SK-N-SH (cell line): ENCODE results near the gene GALNT14. TPM values are rescaled to one million over a fixed set of nuclear protein-coding genes. Genes with fewer than 3 reads are reported as not detected.

Source experiments
- CTCF ChIA-PET: fragments of 300-600, 350-600 bp; formaldehyde crosslinking; extraction: SDS; loops from one replicate; lab custom pipeline; 2021; lab: Yijun Ruan, JAX
- POLR2A ChIA-PET: fragments of 350-600 bp; sonication (Branson Sonifier 250); formaldehyde crosslinking; extraction: SDS; loops from one replicate; lab custom pipeline; 2020; ENCODE audit warnings: antibody characterized with exemption, inconsistent platforms; lab: Yijun Ruan, JAX
- DNase-seq: peaks from one replicate; pipeline ENCODE4 v3.0.0; 2012
- H2AFZ ChIP-seq: fragments of 200-600 bp; sonication (generic); 2 replicates; pipeline ENCODE4 v1.8.1; 2016; ENCODE audit warnings: antibody characterized with exemption, mild to moderate bottlenecking, low read depth
- H3F3A ChIP-seq: fragments of 200-600 bp; sonication (generic); replicated peaks from 2 replicates; pipeline ENCODE3; 2016; ENCODE audit warnings: antibody characterized with exemption, mild to moderate bottlenecking; ENCODE audit not compliant: insufficient read depth
- H3K27ac ChIP-seq, 2 experiments: fragments of 200-500 bp in 1 of 2; fragments of 200-600 bp in 1 of 2; sonication (Bioruptor generic) in 1 of 2; sonication (generic), shearing (Covaris generic) in 1 of 2; 2 replicates each; pipeline versions ENCODE4 v1.5.1 to v1.6.1; 2014 to 2016; ENCODE audit warnings: low read depth in 2 of 2, inconsistent platforms in 1 of 2, low read length in 1 of 2, mild to moderate bottlenecking in 1 of 2, mixed read lengths in 1 of 2
- H3K27me3 ChIP-seq: fragments of 200-600 bp; sonication (generic), shearing (Covaris generic); 2 replicates; pipeline ENCODE4 v1.6.1; 2016; ENCODE audit warnings: mixed run types; ENCODE audit not compliant: insufficient read depth
- H3K36me3 ChIP-seq, 2 experiments: fragments of 200-500 bp in 1 of 2; fragments of 200-600 bp in 1 of 2; sonication (Bioruptor generic) in 1 of 2; sonication (generic) in 1 of 2; replicated peaks in 1 of 2; 2 replicates each; pipeline versions ENCODE3 to v1.5.1; 2014 to 2016; ENCODE audit warnings: low read length in 1 of 2, mild to moderate bottlenecking in 1 of 2; ENCODE audit not compliant: insufficient read depth in 2 of 2, control insufficient read depth in 1 of 2
- H3K4me1 ChIP-seq, 2 experiments: fragments of 200-500 bp in 1 of 2; fragments of 200-600 bp in 1 of 2; sonication (Bioruptor generic) in 1 of 2; sonication (generic), shearing (Covaris generic) in 1 of 2; 2 replicates each; pipeline versions ENCODE4 v1.5.1 to v1.6.1; 2014 to 2016; ENCODE audit warnings: low read depth in 1 of 2, low read length in 1 of 2, mixed run types in 1 of 2; ENCODE audit not compliant: insufficient read depth in 2 of 2, control insufficient read depth in 1 of 2
- H3K4me2 ChIP-seq: fragments of 200-600 bp; sonication (generic), shearing (Covaris generic); 2 replicates; pipeline ENCODE4 v1.6.1; 2017; ENCODE audit warnings: mixed run types
- H3K4me3 ChIP-seq, 2 experiments: fragments of 200-500 bp in 1 of 2; fragments of 200-600 bp in 1 of 2; sonication (Bioruptor generic) in 1 of 2; sonication (generic), shearing (Covaris generic) in 1 of 2; 2 replicates each; pipeline versions ENCODE4 v1.5.1 to v1.8.1; 2014 to 2016; ENCODE audit warnings: low read depth in 2 of 2, inconsistent platforms in 1 of 2, low read length in 1 of 2, mild to moderate bottlenecking in 1 of 2, mixed read lengths in 1 of 2, moderate library complexity in 1 of 2
- H3K79me2 ChIP-seq: fragments of 200-600 bp; sonication (generic); 2 replicates; pipeline ENCODE4 v1.8.1; 2017; ENCODE audit warnings: mild to moderate bottlenecking; ENCODE audit not compliant: insufficient read depth
- H3K9ac ChIP-seq: fragments of 200-600 bp; sonication (generic); 2 replicates; pipeline ENCODE4 v1.6.1; 2017; ENCODE audit warnings: mixed run types
- H3K9me2 ChIP-seq: fragments of 200-600 bp; sonication (generic); 2 replicates; pipeline ENCODE4 v1.6.1; 2017; ENCODE audit warnings: mixed run types
- H3K9me3 ChIP-seq: fragments of 200-600 bp; sonication (generic); 2 replicates; pipeline ENCODE4 v1.6.1; 2017; ENCODE audit warnings: mixed run types, mild to moderate bottlenecking, moderate library complexity
- H4K20me1 ChIP-seq: fragments of 200-600 bp; sonication (generic); 2 replicates; pipeline ENCODE4 v1.6.1; 2017; ENCODE audit warnings: mild to moderate bottlenecking, mixed run types; ENCODE audit not compliant: insufficient read depth
- GATA2 ChIP-seq: sonication (generic); formaldehyde crosslinking; IDR thresholded peaks from 2 replicates; pipeline ENCODE4 v1.5.0; 2020; ENCODE audit warnings: mild to moderate bottlenecking, missing genetic modification reagents
- MEF2A ChIP-seq: IDR thresholded peaks from 2 replicates; pipeline ENCODE4 v1.4.0; 2012; ENCODE audit warnings: low read depth, borderline replicate concordance
- MXI1 ChIP-seq: IDR thresholded peaks from 2 replicates; pipeline ENCODE4 v1.6.1; 2012; ENCODE audit warnings: mild to moderate bottlenecking, low read depth, low read length, improper control_type of control experiment
- NFIC ChIP-seq: IDR thresholded peaks from 2 replicates; pipeline ENCODE4 v1.4.0; 2012; ENCODE audit warnings: borderline replicate concordance
- RAD21 ChIP-seq: IDR thresholded peaks from 2 replicates; pipeline ENCODE4 v1.6.1; 2012; ENCODE audit warnings: mild to moderate bottlenecking, low read length
- RCOR1 ChIP-seq: fragments of 150-350 bp; IDR thresholded peaks from 2 replicates; pipeline ENCODE4 v1.6.1; 2017; ENCODE audit warnings: antibody characterized with exemption, low read length
- RFX5 ChIP-seq: IDR thresholded peaks from 2 replicates; pipeline ENCODE4 v1.6.1; 2012; ENCODE audit warnings: mild to moderate bottlenecking, improper control_type of control experiment, low read length
- SIN3A ChIP-seq: IDR thresholded peaks from 2 replicates; pipeline ENCODE4 v1.6.1; 2012; ENCODE audit warnings: low read depth, mild to moderate bottlenecking, low read length, moderate library complexity, borderline replicate concordance
- TAF1 ChIP-seq: IDR thresholded peaks from 2 replicates; pipeline ENCODE4 v1.6.1; 2012; ENCODE audit warnings: low read depth, mild to moderate bottlenecking, low read length, moderate library complexity, borderline replicate concordance
- WGBS: methylation state at CpG from one replicate; pipeline ENCODE4 v1.1.6; 2017; ENCODE audit warnings: low lambda C conversion rate; 5-methylcytosine and 5-hydroxymethylcytosine counted together
- polyA plus RNA-seq, 3 experiments: library from polyadenylated mRNA; depleted of rRNA; stranded (reverse); fragments of >200 nt; gene quantifications; 2 replicates each; pipeline ENCODE4 v1.2.3, GENCODE V29; 2012
- TF ChIP-seq, protein P1 (sequence below): IDR thresholded peaks from 2 replicates; pipeline ENCODE4 v1.4.0; 2012; ENCODE audit warnings: low read depth
- TF ChIP-seq, protein P2 (sequence below): IDR thresholded peaks from 2 replicates; pipeline ENCODE4 v1.4.0; 2012; ENCODE audit warnings: low read depth, borderline replicate concordance
- TF ChIP-seq, protein P3 (sequence below): IDR thresholded peaks from 2 replicates; pipeline ENCODE4; 2012
- TF ChIP-seq, protein P4 (sequence below): IDR thresholded peaks from 2 replicates; pipeline ENCODE4 v1.4.0; 2012; ENCODE audit warnings: low read depth, borderline replicate concordance
- TF ChIP-seq, protein P5 (sequence below): fragments of 200-600 bp; sonication (generic); IDR thresholded peaks from 2 replicates; pipeline ENCODE4 v1.6.1; 2017; ENCODE audit warnings: antibody characterized with exemption, mild to moderate bottlenecking, moderate library complexity
- TF ChIP-seq, protein P6 (sequence below): IDR thresholded peaks from 2 replicates; pipeline ENCODE4 v1.6.1; 2012; ENCODE audit warnings: mild to moderate bottlenecking, low read depth, low read length, moderate library complexity
- TF ChIP-seq, protein P7 (sequence below): fragments of 150-350 bp; IDR thresholded peaks from 2 replicates; pipeline ENCODE4 v1.6.1; 2016; ENCODE audit warnings: mild to moderate bottlenecking, low read depth, low read length

GALNT14 gene
- polyA plus RNA-seq, 1 of the 3 experiments (the other 2 are of a cell fraction) = 1.6 TPM

DNA sequence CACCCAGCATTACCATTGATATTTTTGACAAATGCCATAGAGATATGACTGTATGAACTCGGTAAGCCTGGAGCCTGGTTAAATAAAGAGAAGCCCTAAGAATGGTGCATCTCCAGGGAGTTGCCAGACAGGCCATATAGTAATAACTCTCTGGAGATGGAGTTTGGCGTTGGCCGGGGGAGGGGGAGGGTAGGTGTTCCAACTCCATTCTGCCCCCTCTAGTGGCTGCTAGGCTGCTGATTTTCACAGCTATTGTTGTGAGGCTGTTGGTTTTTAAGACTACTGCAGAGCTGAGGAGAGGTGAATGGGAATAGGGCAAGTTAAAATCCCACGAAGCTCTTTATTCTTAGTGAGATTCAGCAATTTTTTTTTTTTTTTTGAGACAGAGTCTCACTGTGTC, 99.9 kb downstream of the GALNT14 start:
- H3K9ac ChIP-seq = no peak overlapping the region
- ChIA-PET CTCF (interaction anchor here (1.1 to 1.2 kb wide), 2 partner anchors 9 to 11 kb away, joined by 3 to 4 read pairs; no protein-coding TSS in a partner anchor), POLR2A (no interaction called here)
- no peaks in the 10 kb centered on the region for H3K4me1 ChIP-seq
- 52% methylated on average over 4 of the region's 4 CpGs for WGBS
- no peak overlapping the region for H2AFZ ChIP-seq
- H4K20me1 ChIP-seq = no peaks in the 10 kb centered on the region
- H3K9me3 ChIP-seq = no peaks in the 10 kb centered on the region
- H3K27ac ChIP-seq = no peak overlapping the region
- H3F3A ChIP-seq = no peaks in the 10 kb centered on the region
- no peak overlapping the region for H3K4me2 ChIP-seq
- DNase-seq = no peak
- H3K79me2 ChIP-seq = no peaks in the 10 kb centered on the region
- H3K36me3 ChIP-seq = no peaks in the 10 kb centered on the region
- H3K9me2 ChIP-seq = no peaks in the 10 kb centered on the region
- no peak overlapping the region for H3K4me3 ChIP-seq
- H3K27me3 ChIP-seq = no peaks in the 10 kb centered on the region
- TF ChIP-seq MEF2A (no peak), GATA2 (CRISPR knock-in tag) (no peak), SIN3A (no peak)
- TF ChIP-seq, protein P1, sequence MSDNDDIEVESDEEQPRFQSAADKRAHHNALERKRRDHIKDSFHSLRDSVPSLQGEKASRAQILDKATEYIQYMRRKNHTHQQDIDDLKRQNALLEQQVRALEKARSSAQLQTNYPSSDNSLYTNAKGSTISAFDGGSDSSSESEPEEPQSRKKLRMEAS = no peak
- TF ChIP-seq, all 33 proteins: peak for 0

DNA sequence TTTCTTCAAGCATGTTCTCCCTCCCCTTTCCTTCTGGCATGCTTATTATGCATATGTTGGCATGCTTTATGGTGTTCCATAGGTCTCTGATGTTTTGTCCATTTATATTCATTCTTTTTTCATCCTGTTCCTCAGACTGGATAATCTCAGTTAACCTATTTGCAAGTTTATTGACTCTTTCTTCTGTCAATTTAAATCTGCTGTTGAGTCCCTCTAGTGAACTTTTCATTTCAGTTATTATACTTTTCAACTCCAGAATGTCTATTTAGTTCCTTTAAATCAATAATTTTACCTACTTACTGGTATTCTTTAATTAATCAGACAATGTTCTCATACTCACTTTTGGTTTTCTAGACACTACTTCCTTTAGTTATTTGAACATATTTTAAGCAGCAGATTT, 101.2 kb downstream of the GALNT14 start:
- H2AFZ ChIP-seq = no peak overlapping the region
- no peaks in the 10 kb centered on the region for H3K9me3 ChIP-seq
- no peak overlapping the region for H3K9ac ChIP-seq
- H3K27ac ChIP-seq = no peak overlapping the region
- no peaks in the 10 kb centered on the region for H3K27me3 ChIP-seq
- no peaks in the 10 kb centered on the region for H3F3A ChIP-seq
- no peaks in the 10 kb centered on the region for H3K9me2 ChIP-seq
- no peaks in the 10 kb centered on the region for H4K20me1 ChIP-seq
- no peak for DNase-seq
- POLR2A ChIA-PET = no interaction called here
- H3K36me3 ChIP-seq = no peaks in the 10 kb centered on the region
- no peak overlapping the region for H3K4me3 ChIP-seq
- no peak overlapping the region for H3K4me2 ChIP-seq
- H3K79me2 ChIP-seq = no peaks in the 10 kb centered on the region
- peaks cover 0 to 5% of the 10 kb centered on the region in 2 experiments; a peak in 1 of 4 replicates for H3K4me1 ChIP-seq
- CTCF ChIA-PET = no interaction called here
- TF ChIP-seq MEF2A = no peak
- TF ChIP-seq RFX5 = no peak
- TF ChIP-seq, protein P2, sequence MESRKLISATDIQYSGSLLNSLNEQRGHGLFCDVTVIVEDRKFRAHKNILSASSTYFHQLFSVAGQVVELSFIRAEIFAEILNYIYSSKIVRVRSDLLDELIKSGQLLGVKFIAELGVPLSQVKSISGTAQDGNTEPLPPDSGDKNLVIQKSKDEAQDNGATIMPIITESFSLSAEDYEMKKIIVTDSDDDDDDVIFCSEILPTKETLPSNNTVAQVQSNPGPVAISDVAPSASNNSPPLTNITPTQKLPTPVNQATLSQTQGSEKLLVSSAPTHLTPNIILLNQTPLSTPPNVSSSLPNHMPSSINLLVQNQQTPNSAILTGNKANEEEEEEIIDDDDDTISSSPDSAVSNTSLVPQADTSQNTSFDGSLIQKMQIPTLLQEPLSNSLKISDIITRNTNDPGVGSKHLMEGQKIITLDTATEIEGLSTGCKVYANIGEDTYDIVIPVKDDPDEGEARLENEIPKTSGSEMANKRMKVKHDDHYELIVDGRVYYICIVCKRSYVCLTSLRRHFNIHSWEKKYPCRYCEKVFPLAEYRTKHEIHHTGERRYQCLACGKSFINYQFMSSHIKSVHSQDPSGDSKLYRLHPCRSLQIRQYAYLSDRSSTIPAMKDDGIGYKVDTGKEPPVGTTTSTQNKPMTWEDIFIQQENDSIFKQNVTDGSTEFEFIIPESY = no peak
- TF ChIP-seq MXI1 = no peak
- TF ChIP-seq, protein P3, sequence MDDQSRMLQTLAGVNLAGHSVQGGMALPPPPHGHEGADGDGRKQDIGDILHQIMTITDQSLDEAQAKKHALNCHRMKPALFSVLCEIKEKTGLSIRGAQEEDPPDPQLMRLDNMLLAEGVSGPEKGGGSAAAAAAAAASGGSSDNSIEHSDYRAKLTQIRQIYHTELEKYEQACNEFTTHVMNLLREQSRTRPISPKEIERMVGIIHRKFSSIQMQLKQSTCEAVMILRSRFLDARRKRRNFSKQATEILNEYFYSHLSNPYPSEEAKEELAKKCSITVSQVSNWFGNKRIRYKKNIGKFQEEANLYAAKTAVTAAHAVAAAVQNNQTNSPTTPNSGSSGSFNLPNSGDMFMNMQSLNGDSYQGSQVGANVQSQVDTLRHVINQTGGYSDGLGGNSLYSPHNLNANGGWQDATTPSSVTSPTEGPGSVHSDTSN = no peak
- TF ChIP-seq SIN3A = no peak
- TF ChIP-seq, protein P4, sequence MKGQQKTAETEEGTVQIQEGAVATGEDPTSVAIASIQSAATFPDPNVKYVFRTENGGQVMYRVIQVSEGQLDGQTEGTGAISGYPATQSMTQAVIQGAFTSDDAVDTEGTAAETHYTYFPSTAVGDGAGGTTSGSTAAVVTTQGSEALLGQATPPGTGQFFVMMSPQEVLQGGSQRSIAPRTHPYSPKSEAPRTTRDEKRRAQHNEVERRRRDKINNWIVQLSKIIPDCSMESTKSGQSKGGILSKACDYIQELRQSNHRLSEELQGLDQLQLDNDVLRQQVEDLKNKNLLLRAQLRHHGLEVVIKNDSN = no peak
- no peak for TF ChIP-seq TAF1
- TF ChIP-seq, protein P5, sequence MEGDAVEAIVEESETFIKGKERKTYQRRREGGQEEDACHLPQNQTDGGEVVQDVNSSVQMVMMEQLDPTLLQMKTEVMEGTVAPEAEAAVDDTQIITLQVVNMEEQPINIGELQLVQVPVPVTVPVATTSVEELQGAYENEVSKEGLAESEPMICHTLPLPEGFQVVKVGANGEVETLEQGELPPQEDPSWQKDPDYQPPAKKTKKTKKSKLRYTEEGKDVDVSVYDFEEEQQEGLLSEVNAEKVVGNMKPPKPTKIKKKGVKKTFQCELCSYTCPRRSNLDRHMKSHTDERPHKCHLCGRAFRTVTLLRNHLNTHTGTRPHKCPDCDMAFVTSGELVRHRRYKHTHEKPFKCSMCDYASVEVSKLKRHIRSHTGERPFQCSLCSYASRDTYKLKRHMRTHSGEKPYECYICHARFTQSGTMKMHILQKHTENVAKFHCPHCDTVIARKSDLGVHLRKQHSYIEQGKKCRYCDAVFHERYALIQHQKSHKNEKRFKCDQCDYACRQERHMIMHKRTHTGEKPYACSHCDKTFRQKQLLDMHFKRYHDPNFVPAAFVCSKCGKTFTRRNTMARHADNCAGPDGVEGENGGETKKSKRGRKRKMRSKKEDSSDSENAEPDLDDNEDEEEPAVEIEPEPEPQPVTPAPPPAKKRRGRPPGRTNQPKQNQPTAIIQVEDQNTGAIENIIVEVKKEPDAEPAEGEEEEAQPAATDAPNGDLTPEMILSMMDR = no peak
- TF ChIP-seq, protein P6, sequence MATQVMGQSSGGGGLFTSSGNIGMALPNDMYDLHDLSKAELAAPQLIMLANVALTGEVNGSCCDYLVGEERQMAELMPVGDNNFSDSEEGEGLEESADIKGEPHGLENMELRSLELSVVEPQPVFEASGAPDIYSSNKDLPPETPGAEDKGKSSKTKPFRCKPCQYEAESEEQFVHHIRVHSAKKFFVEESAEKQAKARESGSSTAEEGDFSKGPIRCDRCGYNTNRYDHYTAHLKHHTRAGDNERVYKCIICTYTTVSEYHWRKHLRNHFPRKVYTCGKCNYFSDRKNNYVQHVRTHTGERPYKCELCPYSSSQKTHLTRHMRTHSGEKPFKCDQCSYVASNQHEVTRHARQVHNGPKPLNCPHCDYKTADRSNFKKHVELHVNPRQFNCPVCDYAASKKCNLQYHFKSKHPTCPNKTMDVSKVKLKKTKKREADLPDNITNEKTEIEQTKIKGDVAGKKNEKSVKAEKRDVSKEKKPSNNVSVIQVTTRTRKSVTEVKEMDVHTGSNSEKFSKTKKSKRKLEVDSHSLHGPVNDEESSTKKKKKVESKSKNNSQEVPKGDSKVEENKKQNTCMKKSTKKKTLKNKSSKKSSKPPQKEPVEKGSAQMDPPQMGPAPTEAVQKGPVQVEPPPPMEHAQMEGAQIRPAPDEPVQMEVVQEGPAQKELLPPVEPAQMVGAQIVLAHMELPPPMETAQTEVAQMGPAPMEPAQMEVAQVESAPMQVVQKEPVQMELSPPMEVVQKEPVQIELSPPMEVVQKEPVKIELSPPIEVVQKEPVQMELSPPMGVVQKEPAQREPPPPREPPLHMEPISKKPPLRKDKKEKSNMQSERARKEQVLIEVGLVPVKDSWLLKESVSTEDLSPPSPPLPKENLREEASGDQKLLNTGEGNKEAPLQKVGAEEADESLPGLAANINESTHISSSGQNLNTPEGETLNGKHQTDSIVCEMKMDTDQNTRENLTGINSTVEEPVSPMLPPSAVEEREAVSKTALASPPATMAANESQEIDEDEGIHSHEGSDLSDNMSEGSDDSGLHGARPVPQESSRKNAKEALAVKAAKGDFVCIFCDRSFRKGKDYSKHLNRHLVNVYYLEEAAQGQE = no peak
- TF ChIP-seq, protein P7, sequence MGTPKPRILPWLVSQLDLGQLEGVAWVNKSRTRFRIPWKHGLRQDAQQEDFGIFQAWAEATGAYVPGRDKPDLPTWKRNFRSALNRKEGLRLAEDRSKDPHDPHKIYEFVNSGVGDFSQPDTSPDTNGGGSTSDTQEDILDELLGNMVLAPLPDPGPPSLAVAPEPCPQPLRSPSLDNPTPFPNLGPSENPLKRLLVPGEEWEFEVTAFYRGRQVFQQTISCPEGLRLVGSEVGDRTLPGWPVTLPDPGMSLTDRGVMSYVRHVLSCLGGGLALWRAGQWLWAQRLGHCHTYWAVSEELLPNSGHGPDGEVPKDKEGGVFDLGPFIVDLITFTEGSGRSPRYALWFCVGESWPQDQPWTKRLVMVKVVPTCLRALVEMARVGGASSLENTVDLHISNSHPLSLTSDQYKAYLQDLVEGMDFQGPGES = no peak
- no peak for TF ChIP-seq RCOR1
- no peak for TF ChIP-seq NFIC
- no peak for TF ChIP-seq RAD21
